ENCODE measurements around the gene CCDC197. TPM values are rescaled to one million over a fixed set of nuclear protein-coding genes. Genes with fewer than 3 reads are reported as not detected.

The CCDC197 gene
- total RNA-seq, 2 donors from 2014 or later: not detected

DNA sequence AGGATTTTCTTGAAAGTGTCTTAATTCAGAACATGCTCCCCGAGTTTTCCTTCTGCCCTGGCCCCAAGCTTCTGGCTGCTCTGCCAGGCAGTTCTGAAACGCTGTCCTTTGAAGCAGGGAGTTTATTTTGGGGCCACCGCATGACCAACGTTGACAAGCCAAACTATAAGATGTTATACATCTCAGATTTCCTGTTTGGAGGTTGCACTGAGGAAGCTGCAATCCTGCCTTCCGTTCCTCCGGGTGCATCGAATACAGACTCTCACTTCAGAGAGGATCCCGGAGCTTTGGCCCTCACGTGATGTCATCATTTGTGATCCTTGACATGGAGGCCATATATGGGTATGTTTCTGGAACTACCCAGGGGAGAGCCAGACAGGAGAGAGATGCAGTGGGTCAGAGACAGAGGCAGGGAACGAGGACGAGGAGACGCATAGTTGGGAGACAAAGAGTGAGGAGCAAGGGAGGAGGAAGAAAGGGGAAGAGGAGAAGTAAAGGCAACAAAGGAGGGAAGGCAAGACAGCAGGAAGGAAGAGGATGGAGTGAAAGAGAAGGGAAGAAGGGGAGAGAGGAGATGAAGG is 20.5 kb upstream of the CCDC197 start, which contains the start of gene ASB2:
Gene ASB2 (minus strand): TSS at position 94 of the 581 bp plus-strand sequence. CDS start 12,031 bp downstream, outside the sequence.
- Histone ChIP-seq H3K27me3 (no peaks in the 10 kb centered on the region), H3K4me1 (no peaks in the 10 kb centered on the region), H3K4me3 (no peak within 1 kb of the TSS), H3K36me3 (replicated peaks in 1 of 2; ENCODE audit: insufficient read depth in 1 of 2, low read depth in 2 of 2) (no peaks in the 10 kb centered on the region), H3K9me3 (no peaks in the 10 kb centered on the region), H3K27ac (no peak within 1 kb of the TSS)
- ATAC-seq: no peak
- no peak for DNase-seq
- WGBS, 2 donors: 37 to 54% methylated on average over 12 of the region's 12 CpGs
- TF ChIP-seq, protein P1, sequence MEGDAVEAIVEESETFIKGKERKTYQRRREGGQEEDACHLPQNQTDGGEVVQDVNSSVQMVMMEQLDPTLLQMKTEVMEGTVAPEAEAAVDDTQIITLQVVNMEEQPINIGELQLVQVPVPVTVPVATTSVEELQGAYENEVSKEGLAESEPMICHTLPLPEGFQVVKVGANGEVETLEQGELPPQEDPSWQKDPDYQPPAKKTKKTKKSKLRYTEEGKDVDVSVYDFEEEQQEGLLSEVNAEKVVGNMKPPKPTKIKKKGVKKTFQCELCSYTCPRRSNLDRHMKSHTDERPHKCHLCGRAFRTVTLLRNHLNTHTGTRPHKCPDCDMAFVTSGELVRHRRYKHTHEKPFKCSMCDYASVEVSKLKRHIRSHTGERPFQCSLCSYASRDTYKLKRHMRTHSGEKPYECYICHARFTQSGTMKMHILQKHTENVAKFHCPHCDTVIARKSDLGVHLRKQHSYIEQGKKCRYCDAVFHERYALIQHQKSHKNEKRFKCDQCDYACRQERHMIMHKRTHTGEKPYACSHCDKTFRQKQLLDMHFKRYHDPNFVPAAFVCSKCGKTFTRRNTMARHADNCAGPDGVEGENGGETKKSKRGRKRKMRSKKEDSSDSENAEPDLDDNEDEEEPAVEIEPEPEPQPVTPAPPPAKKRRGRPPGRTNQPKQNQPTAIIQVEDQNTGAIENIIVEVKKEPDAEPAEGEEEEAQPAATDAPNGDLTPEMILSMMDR (IDR thresholded peaks at IDR 0.05): no peak
- TF ChIP-seq POLR2A (IDR thresholded peaks at IDR 0.05): no peak
- intact Hi-C loops (cut with DNase I): no loop called here

DNA sequence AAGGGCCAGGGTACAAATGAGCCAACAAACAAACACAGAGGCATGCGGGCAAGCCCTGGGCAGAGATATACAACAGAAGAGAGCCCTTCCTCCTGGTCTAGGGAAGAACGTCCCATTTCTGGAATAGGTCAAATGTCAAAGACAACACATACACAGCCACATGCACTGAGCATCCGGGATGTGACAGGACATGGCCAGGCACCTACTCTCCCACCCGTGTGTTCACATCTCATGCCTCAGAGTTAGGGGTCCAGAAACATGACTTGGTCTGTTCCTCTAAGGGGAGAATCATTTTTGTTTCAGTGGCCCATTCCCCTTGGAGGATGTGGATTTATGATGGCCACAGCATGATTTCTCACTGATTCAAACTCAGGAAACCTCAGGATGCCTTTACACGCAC is 19.9 kb upstream of the CCDC197 start:
- ATAC-seq: no peak
- H3K9me3 ChIP-seq: no peaks in the 10 kb centered on the region
- WGBS, 2 donors: 76 to 80% methylated on average over 5 of the region's 5 CpGs
- H3K27ac ChIP-seq: no peak overlapping the region
- H3K27me3 ChIP-seq: no peaks in the 10 kb centered on the region
- H3K4me3 ChIP-seq: no peak overlapping the region
- no peaks in the 10 kb centered on the region for H3K4me1 ChIP-seq
- TF ChIP-seq, protein P1 (IDR thresholded peaks at IDR 0.05): no peak
- TF ChIP-seq POLR2A (IDR thresholded peaks at IDR 0.05): no peak
- intact Hi-C loops (cut with DNase I): no loop called here
- no peaks in the 10 kb centered on the region for H3K36me3 ChIP-seq (replicated peaks in 1 of 2; ENCODE audit: insufficient read depth in 1 of 2, low read depth in 2 of 2)
- DNase-seq: no peak

DNA sequence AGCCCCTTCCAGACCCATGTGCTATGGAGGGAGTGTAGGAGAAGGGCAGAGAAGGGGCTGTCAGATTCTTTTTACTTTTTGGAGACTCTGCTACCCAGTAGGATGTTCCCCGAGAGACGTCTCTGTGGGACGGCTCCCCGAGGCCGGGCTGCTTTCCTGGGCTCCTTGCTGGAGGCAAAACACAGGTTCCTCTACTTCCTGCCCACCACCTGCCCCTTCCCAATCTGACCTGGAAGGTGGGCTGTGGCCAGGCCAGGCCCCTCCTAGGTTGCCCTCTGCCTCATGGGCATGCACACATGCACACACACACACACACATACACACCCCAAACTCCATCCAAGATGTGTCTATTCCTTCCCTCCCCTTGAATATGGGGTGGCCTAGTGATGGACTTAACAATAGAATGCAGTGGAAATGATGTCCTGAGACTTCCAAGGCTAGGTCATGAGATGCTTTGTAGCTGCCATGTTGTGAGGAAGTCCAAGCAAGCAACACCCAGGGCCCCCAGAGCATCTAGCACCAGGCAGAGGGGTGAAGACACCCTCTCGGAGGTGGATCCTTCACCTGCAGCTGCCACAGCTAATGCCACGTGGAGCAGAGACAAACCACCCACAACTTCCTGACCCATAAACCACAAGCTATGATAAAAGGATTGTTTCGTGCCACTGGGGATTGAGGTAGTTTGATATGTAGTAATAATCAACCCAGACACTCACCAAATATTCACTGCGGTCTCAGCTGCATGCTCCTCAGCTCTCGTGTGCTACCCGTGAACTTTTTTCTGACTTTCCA is 19.1 kb upstream of the CCDC197 start:
- Histone ChIP-seq H3K9me3 (no peaks in the 10 kb centered on the region), H3K27ac (no peak overlapping the region), H3K27me3 (no peaks in the 10 kb centered on the region), H3K36me3 (replicated peaks in 1 of 2; ENCODE audit: insufficient read depth in 1 of 2, low read depth in 2 of 2) (no peaks in the 10 kb centered on the region), H3K4me3 (no peak overlapping the region), H3K4me1 (no peaks in the 10 kb centered on the region)
- WGBS, 2 donors: 79 to 84% methylated on average over 11 of the region's 11 CpGs
- intact Hi-C loops (cut with DNase I): no loop called here
- DNase-seq (no peak), ATAC-seq (no peak)
- TF ChIP-seq, protein P1 (IDR thresholded peaks at IDR 0.05): no peak
- TF ChIP-seq POLR2A (IDR thresholded peaks at IDR 0.05): no peak

GRCh38 chr14:93978735-93979134 is 18.4 kb upstream of the CCDC197 start:
- no peaks in the 10 kb centered on the region for H3K4me1 ChIP-seq
- H3K36me3 ChIP-seq (replicated peaks in 1 of 2; ENCODE audit: insufficient read depth in 1 of 2, low read depth in 2 of 2): no peaks in the 10 kb centered on the region
- H3K27me3 ChIP-seq: no peaks in the 10 kb centered on the region
- H3K9me3 ChIP-seq: no peaks in the 10 kb centered on the region
- DNase-seq: no peak
- H3K4me3 ChIP-seq: no peak overlapping the region
- ATAC-seq: no peak
- TF ChIP-seq POLR2A (IDR thresholded peaks at IDR 0.05): no peak
- intact Hi-C loops (cut with DNase I): no loop called here
- no peak overlapping the region for H3K27ac ChIP-seq
- WGBS, 2 donors: 80 to 81% methylated on average over 4 of the region's 4 CpGs

DNA sequence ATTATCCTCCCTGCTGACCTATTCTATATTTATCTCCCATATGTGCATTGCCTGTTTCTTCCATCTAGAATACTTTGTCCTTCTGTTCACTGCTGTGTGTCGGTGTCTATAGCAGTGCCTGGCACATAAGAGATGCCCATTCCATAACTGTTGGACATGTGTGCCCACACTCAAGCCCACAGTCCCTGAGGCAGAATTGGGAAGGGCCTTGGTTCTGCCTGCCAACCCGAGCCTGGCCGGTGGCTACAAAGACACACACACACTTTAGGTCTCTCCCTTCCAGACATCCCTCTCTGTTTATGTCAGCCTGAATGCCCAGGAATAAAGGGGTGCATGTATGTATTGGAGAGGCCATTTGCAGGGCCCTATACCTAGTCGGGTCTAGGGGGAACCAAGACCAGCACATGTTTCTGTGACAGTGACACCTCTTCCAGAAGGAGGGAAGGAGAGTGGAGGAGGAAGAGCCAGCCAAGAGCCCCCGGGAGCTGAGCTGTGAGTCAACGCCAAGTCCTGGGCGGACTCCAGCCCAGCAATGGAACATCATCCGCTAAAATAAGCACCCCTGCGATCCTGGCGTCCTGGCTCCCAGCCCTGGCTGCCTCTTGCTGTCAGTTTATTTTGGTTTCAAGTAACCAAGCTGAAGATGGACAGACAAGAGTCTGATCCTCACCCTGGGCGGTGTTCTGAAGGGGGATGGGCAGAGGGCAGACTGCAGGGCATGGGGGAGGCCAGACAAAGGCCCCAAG is 16.5 kb upstream of the CCDC197 start:
- TF ChIP-seq, protein P1 (IDR thresholded peaks at IDR 0.05): no peak
- TF ChIP-seq POLR2A (IDR thresholded peaks at IDR 0.05): no peak
- Histone ChIP-seq H3K4me1 (no peaks in the 10 kb centered on the region), H3K36me3 (replicated peaks in 1 of 2; ENCODE audit: insufficient read depth in 1 of 2, low read depth in 2 of 2) (no peaks in the 10 kb centered on the region), H3K27ac (no peak overlapping the region), H3K4me3 (no peak overlapping the region), H3K27me3 (no peaks in the 10 kb centered on the region), H3K9me3 (no peaks in the 10 kb centered on the region)
- DNase-seq: no peak
- ATAC-seq: no peak
- intact Hi-C loops (cut with DNase I): no loop called here
- WGBS, 2 donors: 75 to 81% methylated on average over 11 of the region's 11 CpGs

All from body of pancreas (tissue), 4 donors.